Stomach smooth muscle (tissue), 2 donors: ENCODE measurements around the gene S100A1.

Source experiments
- H3K27ac ChIP-seq: one replicate; pipeline ENCODE4 v1.7.0; 2013; ENCODE audit warnings: mild to moderate bottlenecking, low read length, inconsistent platforms
- H3K27me3 ChIP-seq, 2 donors: one replicate each; pipeline ENCODE4 v1.7.0; 2013; ENCODE audit warnings: low read length in 2 of 2; ENCODE audit not compliant: insufficient read depth in 2 of 2, control insufficient read depth in 1 of 2
- H3K36me3 ChIP-seq, 2 donors: one replicate each; pipeline ENCODE4 v1.7.0; 2013; ENCODE audit warnings: low read length in 2 of 2; ENCODE audit not compliant: control insufficient read depth in 2 of 2, insufficient read depth in 2 of 2
- H3K4me1 ChIP-seq: one replicate; pipeline ENCODE4 v1.7.0; 2013; ENCODE audit warnings: low read length; ENCODE audit not compliant: control insufficient read depth, insufficient read depth
- H3K4me3 ChIP-seq, 2 donors: one replicate each; pipeline ENCODE4 v1.7.0; 2013; ENCODE audit warnings: low read length in 2 of 2
- H3K9ac ChIP-seq, 2 donors: one replicate each; pipeline ENCODE4 v1.7.0; 2013; ENCODE audit warnings: low read length in 2 of 2, mild to moderate bottlenecking in 1 of 2
- H3K9me3 ChIP-seq, 2 donors: one replicate each; pipeline ENCODE4 v1.7.0; 2013; ENCODE audit warnings: low read length in 2 of 2; ENCODE audit not compliant: control insufficient read depth in 2 of 2
- donor health status: healthy.
- donor health status: Pancreatic carcinoma.

The S100A1 gene

DNA sequence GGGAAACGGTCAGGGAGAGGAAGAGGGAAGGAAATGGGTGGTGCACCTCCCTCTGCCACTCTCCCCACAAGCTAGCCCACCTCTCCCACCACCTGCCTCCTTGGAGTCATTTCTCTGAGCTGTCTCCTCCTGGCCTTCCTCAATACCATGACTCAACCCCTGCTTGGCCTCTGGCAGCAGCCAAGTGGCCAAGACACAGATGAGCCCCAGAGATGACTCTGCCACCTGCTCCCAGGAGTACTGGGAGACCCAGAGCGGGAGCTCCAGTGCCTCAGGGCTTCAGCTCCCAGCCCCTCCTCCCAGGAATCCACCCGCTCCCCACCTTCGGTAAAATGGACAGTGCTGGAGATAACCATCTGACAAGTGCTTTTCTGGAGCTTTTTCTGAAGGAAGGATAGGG lies 17.9 kb upstream of the S100A1 start:
- Histone ChIP-seq H3K4me1 (peaks cover 56% of the 10 kb centered on the region), H3K4me3 (peak overlapping the region in 1 of 2 donors; percentile 29), H3K9ac (no peak overlapping the region)

DNA sequence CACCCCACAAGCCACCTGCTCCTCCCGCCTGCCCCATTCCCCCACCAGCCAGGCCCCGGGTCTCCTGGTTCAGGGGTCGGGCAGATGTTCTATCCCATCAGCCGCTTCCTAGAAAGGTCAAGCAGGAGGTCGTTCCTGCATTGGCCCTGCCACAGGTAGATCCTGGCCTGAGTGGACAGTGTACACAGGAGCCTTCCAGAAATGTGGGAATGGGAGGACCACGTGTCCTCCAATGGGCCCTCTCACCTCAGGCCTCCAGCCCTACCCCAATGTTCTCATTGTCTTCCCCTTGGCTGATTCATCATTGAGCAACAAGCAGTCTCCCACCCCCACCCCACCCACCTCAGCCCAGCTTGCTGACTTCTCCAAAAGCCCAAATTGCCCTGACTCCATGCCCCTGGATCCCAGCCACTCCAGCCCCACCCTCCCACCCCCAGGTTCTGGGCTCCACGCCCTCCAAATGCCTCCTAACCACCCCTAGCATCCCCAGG lies 17.4 kb upstream of the S100A1 start:
- Histone ChIP-seq H3K9ac (no peak overlapping the region), H3K36me3 (peaks cover 13% of the 10 kb centered on the region in 2 donors), H3K9me3 (no peaks in the 10 kb centered on the region), H3K27ac (no peak overlapping the region), H3K4me3 (peak overlapping the region in 1 of 2 donors; percentile 91), H3K27me3 (no peaks in the 10 kb centered on the region), H3K4me1 (peaks cover 56% of the 10 kb centered on the region)

More for the DNA sequence above, 17.9 kb upstream of the S100A1 start:
- H3K36me3 ChIP-seq = peaks cover 13% of the 10 kb centered on the region in 2 donors
- H3K27ac ChIP-seq = peak overlapping the region; percentile 11
- H3K27me3 ChIP-seq = no peaks in the 10 kb centered on the region
- no peaks in the 10 kb centered on the region for H3K9me3 ChIP-seq

DNA sequence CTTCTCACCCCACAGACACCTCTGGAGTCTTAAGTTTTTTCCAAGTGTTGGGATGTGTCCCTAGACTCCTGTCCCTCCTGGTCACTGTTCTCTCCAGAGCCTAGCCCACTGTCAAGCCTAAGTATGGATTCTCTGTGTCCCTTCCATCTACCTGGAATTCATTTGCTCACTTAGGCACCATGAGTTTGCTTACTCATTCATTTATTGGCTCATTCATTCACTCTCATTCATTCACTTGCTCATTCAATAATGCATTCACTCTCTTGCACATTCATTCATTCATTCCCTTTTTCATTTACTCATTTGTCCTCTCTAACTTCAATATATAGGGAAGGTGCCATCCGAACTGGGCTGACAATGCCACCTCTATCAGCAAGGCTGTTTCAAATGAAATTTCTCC lies 16.9 kb upstream of the S100A1 start:
- Histone ChIP-seq H3K9ac (peak overlapping the region; percentile 86 to 95), H3K4me3 (peak overlapping the region; percentile 80 to 91), H3K36me3 (peaks cover 13% of the 10 kb centered on the region in 2 donors), H3K27ac (peak overlapping the region; percentile 79), H3K4me1 (peaks cover 60% of the 10 kb centered on the region), H3K27me3 (no peaks in the 10 kb centered on the region), H3K9me3 (no peaks in the 10 kb centered on the region)

DNA sequence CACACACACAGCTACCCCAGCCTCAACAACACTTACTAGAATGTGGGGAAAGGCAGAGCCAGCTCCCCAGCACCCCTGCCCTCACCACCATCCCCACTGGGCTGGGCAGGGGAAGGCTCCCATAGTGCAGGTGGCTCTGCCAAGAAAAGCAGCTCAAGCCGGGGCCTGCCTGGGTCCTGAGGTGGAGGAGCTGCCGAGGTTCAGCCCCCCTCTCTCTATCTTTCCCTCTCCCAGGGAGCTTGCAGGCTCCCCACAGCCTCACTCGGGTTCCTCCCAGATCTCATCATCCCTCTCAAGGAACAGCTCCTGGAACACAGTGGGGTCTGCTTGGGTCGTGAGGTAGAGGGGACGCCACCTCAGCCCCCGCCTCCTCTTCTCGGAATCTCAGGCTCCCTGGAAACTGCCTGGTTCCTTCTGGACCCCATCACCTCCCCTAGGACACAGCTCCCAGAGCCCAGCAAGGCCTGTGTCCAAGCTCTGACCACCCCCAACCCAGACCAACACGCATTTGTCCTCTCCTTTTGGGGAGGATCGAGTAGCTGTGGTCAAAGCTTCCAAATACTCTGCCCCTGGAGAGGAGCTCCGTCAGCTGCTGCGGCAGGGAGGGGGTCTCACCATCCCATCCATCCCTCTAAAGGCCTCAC lies 16.0 kb upstream of the S100A1 start:
- H3K9ac ChIP-seq = peak overlapping the region; percentile 86 to 95
- H3K36me3 ChIP-seq = peaks cover 6% of the 10 kb centered on the region in 2 donors
- H3K4me3 ChIP-seq = peak overlapping the region; percentile 80 to 91
- no peaks in the 10 kb centered on the region for H3K27me3 ChIP-seq
- H3K27ac ChIP-seq = peak overlapping the region; percentile 79
- H3K4me1 ChIP-seq = peaks cover 69% of the 10 kb centered on the region
- H3K9me3 ChIP-seq = no peaks in the 10 kb centered on the region

DNA sequence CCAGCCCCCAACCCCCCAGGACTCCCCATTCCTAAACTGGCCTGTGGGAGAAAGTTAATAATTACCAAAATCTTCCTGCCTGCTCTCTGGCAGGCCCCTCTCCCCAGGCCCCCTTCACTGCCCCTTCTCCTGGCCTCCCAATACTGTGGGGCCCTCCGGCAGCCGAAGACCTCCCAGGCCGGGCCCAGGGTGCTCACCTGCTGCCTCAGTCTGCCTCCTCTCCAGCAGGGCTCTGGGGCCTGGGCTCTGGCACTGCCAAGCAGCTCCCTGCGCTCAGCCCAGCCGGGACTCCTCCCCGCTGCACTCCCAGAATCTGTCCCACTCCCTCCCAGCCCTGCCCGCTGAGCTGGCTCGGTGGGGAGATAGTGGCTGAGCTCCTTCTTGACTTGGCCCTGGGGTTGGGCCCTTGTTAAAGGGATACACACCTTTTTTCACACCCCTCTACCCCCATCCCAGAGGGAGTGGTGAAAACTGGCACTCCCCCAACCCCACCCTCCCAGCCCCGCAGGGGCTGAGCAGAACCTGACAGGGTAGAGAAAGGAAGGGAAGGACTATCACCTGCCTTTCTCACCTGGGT lies 15.4 kb upstream of the S100A1 start, which contains the start of gene S100A16:
Gene S100A16, minus strand, starts transcription at position 383 of the 577 bp plus-strand sequence. CDS start 4,986 bp downstream, outside the sequence.
- Histone ChIP-seq H3K4me3 (peak within 1 kb of the TSS; percentile 80 to 91), H3K36me3 (no peaks in the 10 kb centered on the region), H3K4me1 (peaks cover 68% of the 10 kb centered on the region), H3K27ac (peak within 1 kb of the TSS; percentile 79), H3K9ac (peak within 1 kb of the TSS; percentile 86 to 95), H3K27me3 (no peaks in the 10 kb centered on the region), H3K9me3 (no peaks in the 10 kb centered on the region)

DNA sequence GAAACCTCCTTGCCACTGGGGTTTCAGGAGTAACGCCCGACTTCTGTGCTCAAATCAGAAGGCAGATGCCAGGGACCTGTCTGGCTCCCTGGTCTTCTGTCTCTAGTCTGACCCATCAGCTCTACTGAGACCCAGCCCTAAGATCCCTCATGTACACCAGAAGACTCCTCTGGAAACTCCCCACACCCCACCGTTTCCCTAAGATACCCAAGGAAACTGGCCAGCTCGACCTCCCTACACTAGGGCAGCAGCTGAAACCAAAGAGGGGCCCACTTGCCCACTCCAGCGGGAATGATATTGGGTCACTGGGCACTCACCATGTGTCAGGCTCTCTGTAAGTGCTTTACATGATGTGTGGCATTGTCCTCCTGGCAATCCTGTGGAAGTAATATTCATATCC lies 14.8 kb upstream of the S100A1 start:
- peak overlapping the region; percentile 79 for H3K27ac ChIP-seq
- peaks cover 63% of the 10 kb centered on the region for H3K4me1 ChIP-seq
- H3K4me3 ChIP-seq = peak overlapping the region; percentile 80 to 91
- H3K9ac ChIP-seq = peak overlapping the region; percentile 86 to 95
- no peaks in the 10 kb centered on the region for H3K36me3 ChIP-seq
- no peaks in the 10 kb centered on the region for H3K27me3 ChIP-seq
- H3K9me3 ChIP-seq = no peaks in the 10 kb centered on the region

DNA sequence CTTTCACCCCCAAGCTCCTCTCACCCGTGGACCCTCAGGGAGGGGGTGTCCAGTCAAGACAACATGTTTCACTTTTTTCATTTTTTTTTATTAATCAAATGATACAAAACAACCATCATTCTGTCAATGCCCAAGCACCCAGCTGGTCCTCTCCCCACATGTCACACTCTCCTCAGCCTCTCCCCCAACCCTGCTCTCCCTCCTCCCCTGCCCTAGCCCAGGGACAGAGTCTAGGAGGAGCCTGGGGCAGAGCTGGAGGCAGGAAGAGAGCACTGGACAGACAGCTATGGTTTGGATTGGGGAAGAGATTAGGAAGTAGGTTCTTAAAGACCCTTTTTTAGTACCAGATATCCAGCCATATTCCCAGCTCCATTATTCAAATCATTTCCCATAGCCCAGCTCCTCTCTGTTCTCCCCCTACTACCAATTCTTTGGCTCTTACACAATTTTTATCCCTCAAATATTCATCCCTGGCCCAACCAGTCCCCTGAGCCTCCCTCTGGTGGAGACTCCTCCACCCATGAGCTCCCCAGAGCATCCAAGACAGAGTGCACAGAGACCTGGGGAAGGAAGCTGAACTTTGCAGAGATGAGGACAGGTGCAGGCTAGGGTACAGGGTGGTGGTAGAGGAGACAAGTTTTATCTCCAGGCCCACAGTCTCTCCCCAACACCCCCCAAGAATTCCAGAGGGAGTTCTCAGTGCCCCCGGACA lies 13.9 kb upstream of the S100A1 start:
- Histone ChIP-seq H3K36me3 (peaks cover 0 to 4% of the 10 kb centered on the region in 2 donors), H3K9ac (no peak overlapping the region), H3K27ac (no peak overlapping the region), H3K9me3 (no peaks in the 10 kb centered on the region), H3K4me1 (peaks cover 54% of the 10 kb centered on the region), H3K27me3 (no peaks in the 10 kb centered on the region), H3K4me3 (no peak overlapping the region)

DNA sequence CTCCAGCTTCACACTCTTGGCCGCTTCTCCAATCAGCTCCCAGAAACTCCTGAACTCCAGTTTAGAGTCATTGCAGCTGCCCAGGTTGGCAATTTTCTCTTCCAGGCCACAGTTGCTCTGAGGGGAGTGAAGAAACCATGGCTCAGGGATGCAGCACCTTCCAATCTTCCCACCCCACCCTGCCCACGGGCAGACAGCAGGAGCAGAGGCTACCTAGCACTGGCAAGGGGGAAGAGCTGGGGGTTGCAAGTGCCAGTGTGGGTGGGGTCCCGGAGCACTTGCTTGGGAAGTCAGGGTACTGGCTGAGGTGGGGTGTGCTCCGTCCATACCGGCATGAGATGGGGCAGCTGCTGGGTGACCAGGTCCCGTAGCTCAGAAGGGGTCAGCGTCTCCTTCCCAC lies 13.3 kb upstream of the S100A1 start:
- H3K9me3 ChIP-seq = no peaks in the 10 kb centered on the region
- H3K4me1 ChIP-seq = peaks cover 49% of the 10 kb centered on the region
- H3K36me3 ChIP-seq = peaks cover 0 to 7% of the 10 kb centered on the region in 2 donors
- no peak overlapping the region for H3K4me3 ChIP-seq
- H3K27ac ChIP-seq = no peak overlapping the region
- H3K27me3 ChIP-seq = no peaks in the 10 kb centered on the region
- H3K9ac ChIP-seq = no peak overlapping the region

DNA sequence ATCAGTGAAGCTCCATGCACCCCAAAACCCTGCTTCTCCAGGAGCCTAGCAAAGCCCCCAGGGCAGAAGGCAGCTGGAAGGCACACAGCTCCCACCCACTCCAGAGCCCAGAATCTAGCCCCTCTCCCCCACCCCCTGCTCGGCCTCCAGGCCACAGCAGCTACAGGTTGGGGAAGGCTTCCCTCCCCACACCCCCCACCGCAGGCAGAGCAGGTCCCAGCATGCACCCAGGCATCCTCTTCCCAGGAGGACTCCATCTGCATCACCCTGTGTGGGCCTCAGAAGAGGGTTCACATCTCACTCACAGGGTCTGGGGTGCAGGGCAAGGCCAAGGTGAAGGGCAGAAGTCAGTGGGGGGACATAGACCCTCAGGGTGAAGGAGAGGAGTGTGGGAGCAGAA lies 12.8 kb upstream of the S100A1 start:
- peaks cover 45% of the 10 kb centered on the region for H3K4me1 ChIP-seq
- H3K4me3 ChIP-seq = no peak overlapping the region
- H3K9ac ChIP-seq = no peak overlapping the region
- H3K9me3 ChIP-seq = no peaks in the 10 kb centered on the region
- no peak overlapping the region for H3K27ac ChIP-seq
- H3K27me3 ChIP-seq = no peaks in the 10 kb centered on the region
- H3K36me3 ChIP-seq = peaks cover 0 to 7% of the 10 kb centered on the region in 2 donors

DNA sequence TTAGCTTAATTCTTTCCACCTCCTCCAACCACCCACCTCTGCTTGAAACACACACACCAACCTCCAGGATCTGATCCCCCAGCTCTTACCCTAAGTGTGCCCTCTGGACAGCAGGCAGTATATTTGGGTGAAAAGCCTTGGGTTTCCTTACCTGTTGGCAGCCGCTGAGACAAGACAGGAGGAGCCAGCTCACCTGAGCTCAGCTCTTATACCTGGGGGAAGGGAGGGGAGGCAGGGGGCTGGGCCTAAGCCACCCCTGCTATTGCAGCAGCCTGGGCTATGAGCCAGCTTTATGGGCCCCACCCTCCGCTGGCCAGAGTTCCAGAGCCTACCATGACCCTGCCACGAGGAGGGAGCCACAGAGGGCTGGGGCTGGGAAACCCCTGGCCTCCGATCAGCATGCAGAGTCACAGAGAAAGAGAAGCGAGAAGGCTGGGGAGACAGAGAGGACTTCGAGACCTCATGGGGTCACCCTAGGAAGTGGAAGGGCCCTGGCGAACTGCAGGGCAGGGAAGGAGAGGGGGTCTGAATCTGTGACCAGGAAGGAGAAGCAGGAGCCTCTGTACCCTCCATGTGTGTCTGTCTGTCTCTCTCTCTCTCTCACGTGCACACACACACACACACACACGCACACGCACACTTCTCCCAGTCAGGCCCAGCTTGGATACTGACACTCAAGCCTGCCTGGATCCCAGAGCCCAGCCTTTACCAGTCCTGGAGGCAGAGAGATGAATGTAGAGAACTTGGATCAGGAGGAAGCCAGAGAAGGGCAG lies 11.9 kb upstream of the S100A1 start, which contains the start of gene S100A14:
Gene S100A14, minus strand, starts transcription at position 182 of the 773 bp plus-strand sequence. CDS start 467 bp downstream, outside the sequence.
- Histone ChIP-seq H3K4me3 (no peak within 1 kb of the TSS), H3K27me3 (no peaks in the 10 kb centered on the region), H3K36me3 (peaks cover 0 to 7% of the 10 kb centered on the region in 2 donors), H3K4me1 (peaks cover 37% of the 10 kb centered on the region), H3K9me3 (no peaks in the 10 kb centered on the region), H3K27ac (no peak within 1 kb of the TSS), H3K9ac (no peak within 1 kb of the TSS)
